Inferior parietal cortex (tissue), 1 donor: ENCODE data around the gene COX6A1.

Experiments
- DNase-seq: peaks from one replicate; pipeline ENCODE4 v3.0.0-alpha.2; 2016; ENCODE audit errors: extremely low spot score

Gene COX6A1

GRCh38 chr12:120437735-120438494 lies at the start of gene COX6A1:
COX6A1 (plus strand) TSS chr12:120438113; CDS start chr12:120438127, 14 bp downstream.
- peak; percentile 98 for DNase-seq

GRCh38 chr12:120388691-120389481 lies 49.0 kb upstream of the COX6A1 start:
- DNase-seq: peak; percentile 44

GRCh38 chr12:120390540-120391120 lies 47.3 kb upstream of the COX6A1 start:
- no peak for DNase-seq

- no peak for DNase-seq
Measured at GRCh38 chr12:120394483-120395367, 43.2 kb upstream of the COX6A1 start.

GRCh38 chr12:120397824-120398540 lies 39.9 kb upstream of the COX6A1 start:
- DNase-seq: no peak

- no peak for DNase-seq
Measured at GRCh38 chr12:120399531-120399930, 38.4 kb upstream of the COX6A1 start.

GRCh38 chr12:120402217-120402616 lies 35.7 kb upstream of the COX6A1 start:
- no peak for DNase-seq

- no peak for DNase-seq
Measured at GRCh38 chr12:120403869-120404268, 34.0 kb upstream of the COX6A1 start.

- no peak for DNase-seq
Measured at GRCh38 chr12:120404271-120404670, 33.6 kb upstream of the COX6A1 start.

- DNase-seq: no peak
Measured at GRCh38 chr12:120406069-120406468, 31.8 kb upstream of the COX6A1 start.

- no peak for DNase-seq
Measured at GRCh38 chr12:120406553-120406952, 31.4 kb upstream of the COX6A1 start.

GRCh38 chr12:120408771-120409170 lies 29.1 kb upstream of the COX6A1 start:
- DNase-seq: no peak

GRCh38 chr12:120412421-120412820 lies 25.5 kb upstream of the COX6A1 start:
- DNase-seq: no peak

- DNase-seq: peak; percentile 18
Measured at GRCh38 chr12:120413901-120414695, 23.8 kb upstream of the COX6A1 start.

GRCh38 chr12:120416490-120417216 lies 21.3 kb upstream of the COX6A1 start:
- DNase-seq: no peak

GRCh38 chr12:120417917-120418580 lies 19.9 kb upstream of the COX6A1 start:
- DNase-seq: no peak

- DNase-seq: no peak
Measured at GRCh38 chr12:120421701-120422100, 16.2 kb upstream of the COX6A1 start.

- no peak for DNase-seq
Measured at GRCh38 chr12:120422892-120423456, 14.9 kb upstream of the COX6A1 start.

- DNase-seq: no peak
Measured at GRCh38 chr12:120425797-120426196, 12.1 kb upstream of the COX6A1 start.
